A673 (cell line): Measurements from ENCODE around the gene FAM185A. TPM values are rescaled to one million over a fixed set of nuclear protein-coding genes. Genes with fewer than 3 reads are reported as not detected.

Source experiments
- BruUV-seq: library from RNA; stranded (reverse); fragments of 400-500 nt; replicated peaks from 2 replicates; lab custom pipeline; 2021; lab: Mats Ljungman, UMichigan
- CTCF ChIA-PET: fragments of 300-600 bp; sonication (Branson Sonifier 250); formaldehyde crosslinking; loops from one replicate; lab custom pipeline; 2022; ENCODE audit warnings: antibody characterized with exemption; lab: Charles Lee
- POLR2A ChIA-PET: fragments of 300-600 bp; sonication (Branson Sonifier 250); formaldehyde crosslinking; loops from one replicate; lab custom pipeline; 2022; ENCODE audit warnings: antibody characterized with exemption; ENCODE audit not compliant: low non-redundant PET; lab: Charles Lee
- DNase-seq: peaks from one replicate; pipeline ENCODE4 v3.0.0-alpha.2; 2015; ENCODE audit warnings: low spot score
- H3K27ac ChIP-seq: fragments of 200-600 bp; sonication (generic); 2 replicates; pipeline ENCODE4 v1.5.1; 2016; ENCODE audit warnings: mixed run types, low read depth, mild to moderate bottlenecking, mixed read lengths, antibody characterized with exemption, low read length; ENCODE audit not compliant: poor library complexity, severe bottlenecking
- H3K27me3 ChIP-seq: fragments of 200-600 bp; sonication (generic); replicated peaks from 2 replicates; pipeline ENCODE4 v1.6.1; 2017; ENCODE audit warnings: mixed run types, low read depth, mild to moderate bottlenecking, mixed read lengths, antibody characterized with exemption, low read length; ENCODE audit not compliant: insufficient read depth, poor library complexity
- H3K36me3 ChIP-seq: fragments of 200-600 bp; sonication (generic); 2 replicates; pipeline ENCODE4 v1.6.1; 2016; ENCODE audit warnings: mixed run types, mild to moderate bottlenecking, mixed read lengths, antibody characterized with exemption, low read length; ENCODE audit not compliant: insufficient read depth, poor library complexity, severe bottlenecking
- H3K4me1 ChIP-seq: fragments of 200-600 bp; sonication (generic); 2 replicates; pipeline ENCODE4 v1.6.1; 2017; ENCODE audit warnings: mixed run types, mild to moderate bottlenecking, mixed read lengths, antibody characterized with exemption, low read length; ENCODE audit not compliant: insufficient read depth, poor library complexity, severe bottlenecking
- H3K4me3 ChIP-seq: fragments of 200-600 bp; sonication (generic); 2 replicates; pipeline ENCODE4 v1.5.1; 2016; ENCODE audit warnings: low read depth, mixed run types, mild to moderate bottlenecking, mixed read lengths, low read length; ENCODE audit not compliant: poor library complexity, severe bottlenecking
- H3K9me3 ChIP-seq: fragments of 200-600 bp; sonication (generic); 2 replicates; pipeline ENCODE4 v1.6.1; 2016; ENCODE audit warnings: mixed run types, low read depth, mild to moderate bottlenecking, mixed read lengths, antibody characterized with exemption, low read length; ENCODE audit not compliant: poor library complexity, severe bottlenecking
- CTCF ChIP-seq: fragments of 300-800, 200-600 bp; sonication (generic); conservative IDR thresholded peaks from 2 replicates; pipeline ENCODE4 v1.5.1; 2017; ENCODE audit warnings: low read depth, mild to moderate bottlenecking, antibody characterized with exemption, low read length, moderate library complexity, mixed read lengths
- EZH2 ChIP-seq: fragments of 200-600 bp; sonication (generic); IDR thresholded peaks from 2 replicates; pipeline ENCODE4 v1.6.1; 2017; ENCODE audit warnings: borderline replicate concordance, low read depth, mild to moderate bottlenecking, mixed read lengths, antibody characterized with exemption, low read length; ENCODE audit not compliant: poor library complexity, severe bottlenecking
- intact Hi-C: fragments of 100-400 bp; cut with micrococcal nuclease; formaldehyde crosslinking; loops from one replicate; pipeline ENCODE4 v1.10.0; 2022; ENCODE audit not compliant: unreplicated experiment
- total RNA-seq: library from RNA; stranded (reverse); gene quantifications from 2 replicates; pipeline ENCODE4 v1.2.3, GENCODE V29; 2021

The FAM185A gene
- total RNA-seq, 1 experiment from 2014 or later: 4.6 TPM

GRCh38 chr7:102819151-102819550 lies 70.4 kb downstream of the FAM185A start:
- H3K36me3 ChIP-seq: no peaks in the 10 kb centered on the region
- ChIA-PET POLR2A (no interaction called here), CTCF (no interaction called here)
- no peak overlapping the region for H3K27ac ChIP-seq
- no peaks in the 10 kb centered on the region for H3K4me1 ChIP-seq
- no peaks in the 10 kb centered on the region for H3K27me3 ChIP-seq
- no TSS peak for BruUV-seq
- H3K9me3 ChIP-seq: no peaks in the 10 kb centered on the region
- DNase-seq: no peak
- intact Hi-C loops: no loop called here
- TF ChIP-seq CTCF: no peak
- H3K4me3 ChIP-seq: no peak overlapping the region

- Histone ChIP-seq H3K4me3 (no peak overlapping the region), H3K27ac (no peak overlapping the region), H3K4me1 (no peaks in the 10 kb centered on the region), H3K27me3 (no peaks in the 10 kb centered on the region), H3K36me3 (no peaks in the 10 kb centered on the region), H3K9me3 (no peaks in the 10 kb centered on the region)
- ChIA-PET CTCF (no interaction called here), POLR2A (no interaction called here)
- TF ChIP-seq EZH2 (no peak), CTCF (no peak)
- no TSS peak for BruUV-seq
- no peak for DNase-seq
- intact Hi-C loops: no loop called here
These were observed 73.4 kb downstream of the FAM185A start for GRCh38 chr7:102821994-102822747.

- BruUV-seq: no TSS peak
- CTCF ChIA-PET: no interaction called here
These were observed 74.8 kb downstream of the FAM185A start for GRCh38 chr7:102823390-102824119.

More at GRCh38 chr7:102823390-102824119, 74.8 kb downstream of the FAM185A start:
- intact Hi-C loops: no loop called here
- Histone ChIP-seq H3K9me3 (no peaks in the 10 kb centered on the region), H3K27ac (no peak overlapping the region), H3K27me3 (no peaks in the 10 kb centered on the region), H3K4me3 (no peak overlapping the region), H3K36me3 (no peaks in the 10 kb centered on the region), H3K4me1 (no peaks in the 10 kb centered on the region)
- DNase-seq: no peak
- POLR2A ChIA-PET: no interaction called here
- TF ChIP-seq EZH2 (no peak), CTCF (no peak)
